Liver (tissue), 9 donors: ENCODE measurements around the gene AGMAT. TPM values are rescaled to one million over a fixed set of nuclear protein-coding genes. Genes with fewer than 3 reads are reported as not detected.

ENCODE experiments used
- DNase-seq: peaks from one replicate; pipeline ENCODE4 v3.0.0-alpha.2; 2017; ENCODE audit warnings: low spot score
- H3K27ac ChIP-seq, 2 donors: one replicate each; pipeline ENCODE4 v1.7.0; 2013; ENCODE audit warnings: inconsistent platforms in 2 of 2, low read length in 2 of 2, control low read depth in 1 of 2, low read depth in 1 of 2, mild to moderate bottlenecking in 1 of 2
- H3K27me3 ChIP-seq, 4 donors: one replicate each; pipeline versions ENCODE4 v1.6.1 to v1.7.0; 2013; ENCODE audit warnings: low read length in 3 of 4, inconsistent platforms in 1 of 4, mild to moderate bottlenecking in 1 of 4, moderate library complexity in 1 of 4; ENCODE audit not compliant: control insufficient read depth in 4 of 4, insufficient read depth in 4 of 4
- H3K36me3 ChIP-seq, 4 donors: one replicate each; pipeline versions ENCODE4 v1.6.1 to v1.7.0; 2013; ENCODE audit warnings: low read length in 3 of 4, mild to moderate bottlenecking in 3 of 4, low read depth in 1 of 4, moderate library complexity in 1 of 4; ENCODE audit not compliant: control insufficient read depth in 4 of 4, insufficient read depth in 3 of 4
- H3K4me1 ChIP-seq, 4 donors: one replicate each; pipeline versions ENCODE4 v1.6.1 to v1.7.0; 2013; ENCODE audit warnings: low read length in 3 of 4, mild to moderate bottlenecking in 3 of 4, moderate library complexity in 1 of 4; ENCODE audit not compliant: control insufficient read depth in 4 of 4, insufficient read depth in 4 of 4
- H3K4me3 ChIP-seq, 3 donors: one replicate each; pipeline versions ENCODE4 v1.6.1 to v1.7.0; 2013; ENCODE audit warnings: low read length in 3 of 3, control low read depth in 1 of 3, low read depth in 1 of 3, mild to moderate bottlenecking in 1 of 3
- H3K9ac ChIP-seq, 2 donors: one replicate each; pipeline ENCODE4 v1.7.0; 2013; ENCODE audit warnings: low read length in 2 of 2, mild to moderate bottlenecking in 2 of 2, moderate library complexity in 2 of 2, control low read depth in 1 of 2, low read depth in 1 of 2
- H3K9me3 ChIP-seq, 4 donors: one replicate each; pipeline versions ENCODE4 v1.6.1 to v1.7.0; 2013; ENCODE audit warnings: low read length in 3 of 4; ENCODE audit not compliant: control insufficient read depth in 4 of 4
- ATF3 ChIP-seq: IDR thresholded peaks from 2 replicates; pipeline ENCODE4 v1.6.1; 2016; ENCODE audit warnings: antibody characterized with exemption
- EGR1 ChIP-seq, 2 donors: IDR thresholded peaks; 2 replicates each; pipeline ENCODE4 v1.6.1; 2016 to 2018; ENCODE audit warnings: antibody characterized with exemption in 2 of 2, low read depth in 2 of 2
- FOXA1 ChIP-seq: IDR thresholded peaks from 2 replicates; pipeline ENCODE4 v1.6.1; 2016; ENCODE audit warnings: antibody characterized with exemption
- GABPA ChIP-seq, 2 donors: IDR thresholded peaks in 1 of 2; conservative IDR thresholded peaks in 1 of 2; 2 replicates each; pipeline ENCODE4 v1.6.1; 2016; ENCODE audit warnings: antibody characterized with exemption in 2 of 2, mild to moderate bottlenecking in 1 of 2, moderate library complexity in 1 of 2
- HNF4A ChIP-seq, 2 donors: conservative IDR thresholded peaks; 2 replicates each; pipeline ENCODE4 v1.6.1; 2016; ENCODE audit warnings: antibody characterized with exemption in 2 of 2, mild to moderate bottlenecking in 2 of 2
- HNF4G ChIP-seq: IDR thresholded peaks from 2 replicates; pipeline ENCODE4 v1.6.1; 2016; ENCODE audit warnings: antibody characterized with exemption
- JUND ChIP-seq, 2 donors: IDR thresholded peaks; 2 replicates each; pipeline ENCODE4 v1.6.1; 2016; ENCODE audit warnings: antibody characterized with exemption in 2 of 2
- MAX ChIP-seq: IDR thresholded peaks from 2 replicates; pipeline ENCODE4 v1.6.1; 2016; ENCODE audit warnings: antibody characterized with exemption
- RAD21 ChIP-seq, 2 donors: IDR thresholded peaks; 2 replicates each; pipeline ENCODE4 v1.6.1; 2016; ENCODE audit warnings: antibody characterized with exemption in 2 of 2, mild to moderate bottlenecking in 2 of 2
- RXRA ChIP-seq, 2 donors: IDR thresholded peaks; 2 replicates each; pipeline ENCODE4 v1.6.1; 2017 to 2018; ENCODE audit warnings: antibody characterized with exemption in 2 of 2, mild to moderate bottlenecking in 1 of 2
- SP1 ChIP-seq: IDR thresholded peaks from 2 replicates; pipeline ENCODE4 v1.6.1; 2018; ENCODE audit warnings: antibody characterized with exemption, mild to moderate bottlenecking
- TAF1 ChIP-seq: conservative IDR thresholded peaks from 2 replicates; pipeline ENCODE4 v1.6.1; 2016; ENCODE audit warnings: antibody characterized with exemption, mild to moderate bottlenecking
- ZBTB33 ChIP-seq: IDR thresholded peaks from 2 replicates; pipeline ENCODE4 v1.6.1; 2016; ENCODE audit warnings: antibody characterized with exemption
- WGBS: extraction: QIAGEN DNeasy Blood & Tissue Kit; methylation state at CpG from one replicate; pipeline ENCODE4 v1.1.7; 2013; 5-methylcytosine and 5-hydroxymethylcytosine counted together
- polyA plus RNA-seq, 2 donors: library from polyadenylated mRNA; stranded (reverse) in 1 of 2; unstranded in 1 of 2; fragments of 200-250 nt in 1 of 2; fragments of >200 nt in 1 of 2; fragmentation: Nextera tagmentation in 1 of 2; extraction: Ambion mirVana in 1 of 2; gene quantifications; one replicate each; pipeline versions ENCODE4 v1.2.1 to v1.2.3, GENCODE V29; 2013 to 2015
- total RNA-seq, 2 donors: library from RNA; depleted of rRNA; stranded (reverse); fragments of >200 nt; gene quantifications; one replicate each; pipeline ENCODE4 v1.2.3, GENCODE V29; 2014
- TF ChIP-seq, protein P1 (sequence below): IDR thresholded peaks from 2 replicates; pipeline ENCODE4 v1.6.1; 2016; ENCODE audit warnings: antibody characterized with exemption, mild to moderate bottlenecking
- donor health status: healthy.
- donor health status: healthy.
- donor health status: healthy.
- donor health status: healthy.
- donor health status: healthy.

The AGMAT gene
- total and polyA plus RNA-seq, 4 donors: 31.9 to 83.6 (median 40.6) TPM

- no peak for TF ChIP-seq SP1
- no peak for TF ChIP-seq ATF3
- TF ChIP-seq ZBTB33: no peak
- no peak for TF ChIP-seq TAF1
- TF ChIP-seq HNF4A (conservative IDR thresholded peaks at IDR 0.05): no peak
- TF ChIP-seq HNF4G: no peak
- Histone ChIP-seq H3K4me3 (no peak overlapping the region), H3K9ac (no peak overlapping the region), H3K27ac (no peak overlapping the region), H3K4me1 (peaks cover 3 to 15% (median 8%) of the 10 kb centered on the region in 4 donors), H3K9me3 (no peaks in the 10 kb centered on the region), H3K27me3 (no peaks in the 10 kb centered on the region), H3K36me3 (peaks cover 6 to 28% (median 13%) of the 10 kb centered on the region in 4 donors)
- WGBS: 94% methylated on average over 9 of the region's 9 CpGs
- DNase-seq: no peak
Observed at GRCh38 chr1:15573477-15573876, 11.4 kb downstream of the AGMAT start.

DNA sequence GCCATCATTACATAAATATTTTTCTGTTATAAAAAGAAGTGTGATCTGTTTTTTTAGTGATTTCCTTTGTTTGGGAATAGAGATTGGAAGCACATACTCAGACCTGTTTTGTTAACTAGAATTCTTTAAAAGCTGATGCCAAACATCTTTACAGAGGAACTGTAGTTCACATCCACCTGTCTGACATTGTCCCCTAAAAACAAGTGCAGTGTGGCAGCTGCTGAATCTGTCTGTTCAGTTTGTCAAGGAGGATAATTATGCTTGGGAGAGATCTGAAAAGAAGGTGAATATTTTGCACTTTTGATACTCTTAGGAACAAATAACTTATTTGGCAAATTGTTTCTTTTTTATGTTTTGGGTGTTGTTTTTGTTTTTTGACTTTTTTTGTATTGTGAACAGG lies 13.6 kb downstream of the AGMAT start:
- Histone ChIP-seq H3K36me3 (peaks cover 4 to 42% (median 33%) of the 10 kb centered on the region in 4 donors), H3K4me1 (peaks cover 3 to 15% (median 8%) of the 10 kb centered on the region in 4 donors), H3K27ac (no peak overlapping the region), H3K9ac (no peak overlapping the region), H3K9me3 (no peaks in the 10 kb centered on the region), H3K4me3 (no peak overlapping the region), H3K27me3 (no peaks in the 10 kb centered on the region)
- TF ChIP-seq SP1 (no peak), HNF4G (no peak), ZBTB33 (no peak), FOXA1 (no peak), MAX (no peak), RXRA (IDR thresholded peaks at IDR 0.05) (no peak), HNF4A (conservative IDR thresholded peaks at IDR 0.05) (no peak), EGR1 (IDR thresholded peaks at IDR 0.05; ENCODE audit: low read depth in 2 of 2) (no peak), RAD21 (IDR thresholded peaks at IDR 0.05) (no peak), GABPA (IDR thresholded peaks at IDR 0.05 in 1 of 2, conservative IDR thresholded peaks at IDR 0.05 in 1 of 2) (no peak), JUND (IDR thresholded peaks at IDR 0.05) (no peak), ATF3 (no peak)
- TF ChIP-seq, protein P1, sequence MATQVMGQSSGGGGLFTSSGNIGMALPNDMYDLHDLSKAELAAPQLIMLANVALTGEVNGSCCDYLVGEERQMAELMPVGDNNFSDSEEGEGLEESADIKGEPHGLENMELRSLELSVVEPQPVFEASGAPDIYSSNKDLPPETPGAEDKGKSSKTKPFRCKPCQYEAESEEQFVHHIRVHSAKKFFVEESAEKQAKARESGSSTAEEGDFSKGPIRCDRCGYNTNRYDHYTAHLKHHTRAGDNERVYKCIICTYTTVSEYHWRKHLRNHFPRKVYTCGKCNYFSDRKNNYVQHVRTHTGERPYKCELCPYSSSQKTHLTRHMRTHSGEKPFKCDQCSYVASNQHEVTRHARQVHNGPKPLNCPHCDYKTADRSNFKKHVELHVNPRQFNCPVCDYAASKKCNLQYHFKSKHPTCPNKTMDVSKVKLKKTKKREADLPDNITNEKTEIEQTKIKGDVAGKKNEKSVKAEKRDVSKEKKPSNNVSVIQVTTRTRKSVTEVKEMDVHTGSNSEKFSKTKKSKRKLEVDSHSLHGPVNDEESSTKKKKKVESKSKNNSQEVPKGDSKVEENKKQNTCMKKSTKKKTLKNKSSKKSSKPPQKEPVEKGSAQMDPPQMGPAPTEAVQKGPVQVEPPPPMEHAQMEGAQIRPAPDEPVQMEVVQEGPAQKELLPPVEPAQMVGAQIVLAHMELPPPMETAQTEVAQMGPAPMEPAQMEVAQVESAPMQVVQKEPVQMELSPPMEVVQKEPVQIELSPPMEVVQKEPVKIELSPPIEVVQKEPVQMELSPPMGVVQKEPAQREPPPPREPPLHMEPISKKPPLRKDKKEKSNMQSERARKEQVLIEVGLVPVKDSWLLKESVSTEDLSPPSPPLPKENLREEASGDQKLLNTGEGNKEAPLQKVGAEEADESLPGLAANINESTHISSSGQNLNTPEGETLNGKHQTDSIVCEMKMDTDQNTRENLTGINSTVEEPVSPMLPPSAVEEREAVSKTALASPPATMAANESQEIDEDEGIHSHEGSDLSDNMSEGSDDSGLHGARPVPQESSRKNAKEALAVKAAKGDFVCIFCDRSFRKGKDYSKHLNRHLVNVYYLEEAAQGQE: no peak
- no peak for DNase-seq
